ENCODE results near the gene NKAPL.

NKAPL gene

GRCh38 chr6:28263922-28264321 lies 4.8 kb downstream of the NKAPL start:
- no peak overlapping the region for H2AFZ ChIP-seq (ENCODE audit: low read length)
- no peaks in the 10 kb centered on the region for H3K9me3 ChIP-seq (ENCODE audit: low read length)
- H3K9ac ChIP-seq (ENCODE audit: low read length) = no peak overlapping the region
- 0 out of 2 replicates have a peak, but pooled peaks cover 5% of the 10 kb centered on the region for H3K79me2 ChIP-seq (ENCODE audit: insufficient read depth, low read length)
- no peak overlapping the region for H3K4me2 ChIP-seq (ENCODE audit: low read length)
- H3K9me2 ChIP-seq (ENCODE audit: low read depth, low read length) = no peaks in the 10 kb centered on the region
- no peaks in the 10 kb centered on the region for H3F3A ChIP-seq (ENCODE audit: insufficient read depth, low read length)
- no peak overlapping the region for H3K27ac ChIP-seq (ENCODE audit: low read depth, low read length, poor library complexity, severe bottlenecking)
- peaks cover 26% of the 10 kb centered on the region for H3K4me1 ChIP-seq (ENCODE audit: insufficient read depth, low read length, severe bottlenecking)
- no peak overlapping the region for H3K4me3 ChIP-seq (ENCODE audit: low read depth, low read length, poor library complexity, severe bottlenecking)
- H4K20me1 ChIP-seq (ENCODE audit: insufficient read depth, low read length) = no peaks in the 10 kb centered on the region
- TF ChIP-seq CTCF (IDR thresholded peaks at IDR 0.05; ENCODE audit: low read length) = no peak
- TF ChIP-seq EZH2 (IDR thresholded peaks at IDR 0.05; ENCODE audit: borderline replicate concordance, low read length) = no peak
- H3K27me3 ChIP-seq (ENCODE audit: insufficient read depth, low read length) = no peaks in the 10 kb centered on the region
- H3K36me3 ChIP-seq (ENCODE audit: insufficient read depth, low read length) = no peaks in the 10 kb centered on the region

GRCh38 chr6:28264834-28265401 lies 5.8 kb downstream of the NKAPL start:
- H3K27ac ChIP-seq (ENCODE audit: low read depth, low read length, poor library complexity, severe bottlenecking) = no peak overlapping the region
- no peak overlapping the region for H3K9ac ChIP-seq (ENCODE audit: low read length)
- H3K36me3 ChIP-seq (ENCODE audit: insufficient read depth, low read length) = no peaks in the 10 kb centered on the region
- no peak overlapping the region for H2AFZ ChIP-seq (ENCODE audit: low read length)
- H3K4me3 ChIP-seq (ENCODE audit: low read depth, low read length, poor library complexity, severe bottlenecking) = no peak overlapping the region
- H3K4me2 ChIP-seq (ENCODE audit: low read length) = no peak overlapping the region
- H3K79me2 ChIP-seq (ENCODE audit: insufficient read depth, low read length) = 0 out of 2 replicates have a peak, but pooled peaks cover 5% of the 10 kb centered on the region
- H3K9me2 ChIP-seq (ENCODE audit: low read depth, low read length) = no peaks in the 10 kb centered on the region
- H3K9me3 ChIP-seq (ENCODE audit: low read length) = no peaks in the 10 kb centered on the region
- no peaks in the 10 kb centered on the region for H3F3A ChIP-seq (ENCODE audit: insufficient read depth, low read length)
- no peak for TF ChIP-seq EZH2 (IDR thresholded peaks at IDR 0.05; ENCODE audit: borderline replicate concordance, low read length)
- no peak for TF ChIP-seq CTCF (IDR thresholded peaks at IDR 0.05; ENCODE audit: low read length)
- H3K4me1 ChIP-seq (ENCODE audit: insufficient read depth, low read length, severe bottlenecking) = peaks cover 26% of the 10 kb centered on the region
- no peaks in the 10 kb centered on the region for H4K20me1 ChIP-seq (ENCODE audit: insufficient read depth, low read length)
- no peaks in the 10 kb centered on the region for H3K27me3 ChIP-seq (ENCODE audit: insufficient read depth, low read length)

GRCh38 chr6:28266563-28266961 lies 7.5 kb downstream of the NKAPL start:
- no peaks in the 10 kb centered on the region for H4K20me1 ChIP-seq (ENCODE audit: insufficient read depth, low read length)
- peak overlapping the region; percentile 23 for H3K27ac ChIP-seq (ENCODE audit: low read depth, low read length, poor library complexity, severe bottlenecking)
- peak overlapping the region; percentile 83 for H3K4me2 ChIP-seq (ENCODE audit: low read length)

More at GRCh38 chr6:28266563-28266961, 7.5 kb downstream of the NKAPL start:
- TF ChIP-seq CTCF (IDR thresholded peaks at IDR 0.05; ENCODE audit: low read length) (no peak), EZH2 (IDR thresholded peaks at IDR 0.05; ENCODE audit: borderline replicate concordance, low read length) (no peak)
- no peaks in the 10 kb centered on the region for H3K9me2 ChIP-seq (ENCODE audit: low read depth, low read length)
- no peaks in the 10 kb centered on the region for H3K9me3 ChIP-seq (ENCODE audit: low read length)
- peak overlapping the region; percentile 97; the same call in 1 of the 2 replicates for H2AFZ ChIP-seq (ENCODE audit: low read length)
- peak overlapping the region; percentile 75 for H3K4me3 ChIP-seq (ENCODE audit: low read depth, low read length, poor library complexity, severe bottlenecking)
- H3K79me2 ChIP-seq (ENCODE audit: insufficient read depth, low read length) = 0 out of 2 replicates have a peak, but pooled peaks cover 5% of the 10 kb centered on the region
- no peaks in the 10 kb centered on the region for H3K27me3 ChIP-seq (ENCODE audit: insufficient read depth, low read length)
- H3K36me3 ChIP-seq (ENCODE audit: insufficient read depth, low read length) = no peaks in the 10 kb centered on the region
- H3K4me1 ChIP-seq (ENCODE audit: insufficient read depth, low read length, severe bottlenecking) = peaks cover 26% of the 10 kb centered on the region
- H3K9ac ChIP-seq (ENCODE audit: low read length) = peak overlapping the region; percentile 72
- H3F3A ChIP-seq (ENCODE audit: insufficient read depth, low read length) = no peaks in the 10 kb centered on the region
